NCI-H69 (cell line): ENCODE data around the gene CNNM2.
"Not testable (repeated sequence)": the region's sequence is repeated elsewhere in the genome, so short reads cannot be mapped to it uniquely, and the experiment has no call there.

Source experiments
- DNase-seq: peaks from one replicate; lab custom pipeline; 2025; lab: John Stamatoyannopoulos, UW

Gene CNNM2

GRCh38 chr10:103041391-103041790 lies 123.3 kb downstream of the CNNM2 start:
- DNase-seq = no peak

DNA sequence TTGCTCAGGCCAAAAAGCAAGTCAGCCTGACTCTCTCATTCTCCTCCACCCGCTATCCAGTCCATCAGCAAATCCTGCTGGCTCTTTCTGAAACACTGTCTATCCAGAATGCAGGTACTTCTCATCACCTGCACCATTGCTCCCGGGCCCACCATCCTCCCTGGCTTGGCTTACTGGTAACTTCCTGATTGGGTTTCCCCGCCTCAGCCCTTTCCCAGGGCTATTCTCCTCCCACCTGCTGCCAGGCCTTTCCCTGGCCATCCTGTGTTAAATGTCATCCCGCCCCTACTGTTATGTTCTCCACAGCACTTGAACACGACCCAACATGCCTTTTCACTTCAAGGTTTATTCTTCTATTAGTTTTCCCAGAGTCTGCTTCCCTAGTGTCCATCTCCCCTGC lies 124.0 kb downstream of the CNNM2 start:
- DNase-seq = no peak

GRCh38 chr10:103042908-103043307 lies 124.8 kb downstream of the CNNM2 start:
- DNase-seq = no peak

DNA sequence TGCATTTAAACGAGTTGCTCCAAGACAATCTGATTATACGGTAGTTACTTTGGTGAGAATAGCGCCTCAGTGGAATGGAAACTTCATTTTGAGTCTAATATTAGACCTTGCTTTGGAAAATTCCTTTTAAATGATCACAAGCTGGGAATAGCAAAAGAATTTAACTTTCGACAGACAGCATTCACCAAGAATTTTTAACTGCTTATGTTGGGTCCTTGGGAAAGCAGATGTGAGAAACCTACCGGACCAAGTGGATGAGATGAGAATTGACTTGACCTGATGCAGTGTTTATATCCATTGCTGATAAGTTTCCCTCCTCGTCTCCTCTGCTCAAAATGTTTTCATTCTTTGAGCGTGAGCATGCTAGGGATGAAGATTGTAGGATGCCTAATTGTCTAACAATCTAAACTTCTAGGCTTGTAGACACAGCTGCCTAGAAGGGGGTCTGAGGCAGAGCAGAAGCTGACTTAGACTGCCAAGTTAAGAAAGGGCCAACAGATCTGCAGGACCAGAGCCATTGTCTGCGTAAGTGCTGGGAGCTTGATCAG lies 126.9 kb downstream of the CNNM2 start:
- no peak for DNase-seq

DNA sequence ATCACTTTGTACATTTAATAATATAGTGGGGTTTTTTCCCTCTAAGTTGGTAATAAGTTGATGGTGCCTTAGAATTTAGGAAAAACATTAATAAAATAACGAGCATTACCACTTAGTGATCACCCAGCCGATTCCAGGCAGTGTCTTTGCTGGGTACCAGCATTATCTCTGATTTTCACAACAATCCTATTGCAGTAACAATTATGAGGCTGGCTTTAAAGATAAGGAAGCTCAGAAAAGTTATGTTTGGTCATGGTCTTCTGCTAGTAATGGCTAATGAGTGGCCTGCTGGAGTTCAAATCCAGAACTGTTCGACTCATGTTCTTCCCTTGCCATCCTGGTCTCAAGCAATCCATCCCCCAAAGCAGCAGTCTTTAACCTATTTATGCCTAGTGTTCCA lies 127.9 kb downstream of the CNNM2 start:
- DNase-seq = no peak

GRCh38 chr10:103047381-103047780 lies 129.3 kb downstream of the CNNM2 start:
- DNase-seq = no peak

DNA sequence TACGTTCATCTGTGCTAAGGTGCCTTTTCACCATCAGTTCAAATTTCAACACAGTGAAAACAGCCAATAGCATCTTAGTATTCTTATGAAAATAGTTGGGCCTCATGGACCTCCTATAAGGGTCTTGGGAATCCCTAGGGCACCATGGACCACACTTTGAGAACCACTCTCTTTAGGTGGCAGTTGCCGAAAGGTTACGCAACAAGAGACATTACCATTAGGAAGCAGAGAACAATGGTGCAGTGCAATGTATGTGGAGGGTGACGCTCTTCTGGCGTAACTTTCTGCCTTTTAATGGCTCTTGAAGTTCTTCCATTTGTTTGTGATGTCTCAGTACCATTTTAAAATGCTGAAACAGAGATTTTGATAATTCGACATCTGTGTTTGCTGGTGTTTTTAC lies 131.1 kb downstream of the CNNM2 start:
- DNase-seq = no peak

DNA sequence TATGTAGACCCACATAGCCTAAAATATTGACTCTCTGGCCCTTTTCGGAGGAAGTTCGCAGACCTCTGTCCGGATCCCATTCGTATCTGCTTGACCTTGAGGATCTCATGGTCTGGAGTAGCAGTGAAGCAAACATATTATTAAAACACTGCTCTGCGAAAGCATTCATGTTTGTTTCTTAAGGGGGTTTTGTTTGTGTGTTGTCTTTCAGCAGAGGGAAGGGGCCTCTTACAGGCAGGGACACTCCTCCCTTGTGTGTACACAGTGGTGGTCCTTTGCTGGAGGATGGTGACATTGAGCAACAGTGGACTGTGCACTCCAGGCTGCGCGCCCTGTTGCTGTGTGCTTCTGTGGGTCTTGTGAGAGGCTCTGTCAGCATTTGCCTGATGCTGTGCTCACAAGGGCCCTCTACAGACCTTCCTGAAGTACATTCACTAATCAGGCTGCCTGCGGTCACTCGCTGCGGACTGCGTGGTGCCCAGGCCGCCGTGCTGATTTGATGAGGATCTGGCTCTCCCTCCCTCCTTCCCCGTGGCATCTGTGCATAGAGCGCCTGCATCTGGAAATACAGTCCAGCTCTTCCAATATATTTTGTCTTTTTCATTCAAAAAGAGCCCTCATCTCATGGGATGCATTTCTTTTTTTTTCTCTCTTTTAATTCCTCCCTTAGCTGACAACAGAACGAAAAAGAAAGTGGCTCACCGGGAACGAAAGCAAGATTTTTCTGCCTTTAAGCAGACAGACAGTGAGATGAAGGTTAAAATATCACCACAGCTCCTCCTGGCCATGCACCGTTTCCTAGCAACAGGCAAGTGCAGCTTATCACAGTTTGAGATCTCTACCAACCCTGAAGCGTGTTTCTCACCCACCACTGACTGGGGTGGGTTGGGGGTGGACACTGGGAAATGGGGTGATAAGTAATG lies 135.8 kb downstream of the CNNM2 start:
- DNase-seq = peak; percentile 55

DNA sequence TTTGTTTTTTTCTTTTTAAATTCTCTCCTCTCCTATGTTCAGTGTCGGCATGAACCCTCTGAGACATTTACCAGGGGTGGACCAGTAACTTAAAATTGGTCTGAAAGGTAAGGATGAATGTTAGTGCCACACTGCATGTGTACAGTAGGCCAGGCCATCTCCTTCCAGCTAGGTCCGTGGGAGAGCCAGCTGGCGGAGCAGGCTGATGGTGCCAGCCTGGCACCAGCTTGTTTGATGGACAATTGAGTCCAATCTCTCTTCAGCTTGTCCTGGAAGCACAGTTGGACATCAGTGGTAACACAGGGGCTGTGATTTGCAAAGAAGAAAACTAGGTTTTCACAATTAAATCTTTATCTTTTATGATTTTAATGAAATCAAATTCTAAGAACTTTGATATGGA lies 136.5 kb downstream of the CNNM2 start:
- no peak for DNase-seq

- DNase-seq = no peak
Measured at GRCh38 chr10:103055105-103055504, 137.0 kb downstream of the CNNM2 start.

- no peak for DNase-seq
Measured at GRCh38 chr10:103058034-103058433, 139.9 kb downstream of the CNNM2 start.

DNA sequence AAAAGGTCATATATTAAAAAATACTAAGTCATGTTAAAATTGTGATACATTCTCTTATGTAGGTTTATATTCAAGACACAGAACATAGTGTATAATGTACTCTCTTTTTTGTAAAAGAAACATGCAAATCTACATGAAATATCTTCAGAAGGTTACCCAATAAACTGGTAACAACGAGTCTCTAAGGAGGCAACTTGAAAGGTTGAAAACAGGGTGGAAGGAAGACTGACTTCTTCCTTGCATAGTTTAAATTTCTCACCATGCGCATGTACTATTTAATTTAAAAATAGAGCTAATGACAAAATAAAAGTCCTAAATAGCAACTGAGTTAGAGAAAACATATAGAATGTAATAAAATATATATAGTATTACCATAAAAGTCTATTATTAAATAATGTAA lies 142.5 kb downstream of the CNNM2 start:
- DNase-seq = no peak

DNA sequence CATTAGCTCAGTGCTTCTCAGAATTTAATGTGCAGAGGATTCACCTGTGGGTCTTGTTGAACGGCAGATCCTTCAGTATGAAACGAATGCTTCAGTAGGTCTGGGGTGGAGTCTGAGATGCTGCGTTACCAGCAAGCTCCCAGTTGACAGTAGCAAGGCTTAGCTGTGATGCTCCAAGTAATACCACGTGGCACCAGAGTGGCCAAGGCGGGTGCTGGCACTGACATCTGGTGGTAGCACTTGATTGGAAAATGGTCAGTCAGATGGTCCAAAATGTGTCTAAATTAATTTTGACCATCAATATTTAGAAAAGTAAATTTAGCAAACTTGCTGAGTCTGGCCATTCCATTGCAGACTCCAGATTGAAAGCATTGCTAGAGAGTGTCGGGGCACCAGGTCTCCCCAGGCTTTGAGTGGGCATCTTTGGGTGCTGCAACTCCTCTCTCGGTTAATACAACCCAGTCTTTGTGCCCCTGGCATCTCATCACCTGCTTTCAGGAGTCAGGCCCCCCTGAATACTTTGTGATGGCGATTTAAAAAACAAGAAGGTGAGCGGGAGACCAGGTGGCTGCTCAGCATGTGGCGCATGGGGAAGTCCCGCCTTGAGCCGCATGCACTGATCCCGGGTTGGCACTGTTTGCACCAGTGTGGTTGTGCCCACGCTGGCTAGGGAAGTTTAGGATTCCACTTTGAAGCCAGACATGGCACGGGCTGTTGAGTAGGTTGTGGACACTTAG lies 144.9 kb downstream of the CNNM2 start:
- peak; percentile 35 for DNase-seq

DNA sequence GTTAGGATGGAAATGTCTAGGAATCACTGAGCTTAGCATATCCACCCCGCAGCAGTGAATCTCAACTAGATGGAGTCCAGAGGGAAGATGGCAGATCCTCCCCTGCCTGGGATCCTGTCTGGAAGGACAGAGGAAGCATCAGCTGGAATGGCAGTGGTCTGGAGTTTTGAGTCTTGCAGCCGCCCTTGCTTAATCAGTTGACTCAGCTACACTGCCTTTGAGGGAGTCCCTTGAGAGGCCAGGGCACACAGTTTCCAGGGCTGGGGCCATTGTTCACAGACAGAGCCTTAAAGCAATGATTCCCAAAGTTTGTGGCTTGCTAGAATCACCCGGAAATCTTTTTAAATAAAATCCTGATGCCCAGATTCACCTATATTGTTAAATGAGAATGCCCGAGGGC lies 146.9 kb downstream of the CNNM2 start:
- no peak for DNase-seq

DNA sequence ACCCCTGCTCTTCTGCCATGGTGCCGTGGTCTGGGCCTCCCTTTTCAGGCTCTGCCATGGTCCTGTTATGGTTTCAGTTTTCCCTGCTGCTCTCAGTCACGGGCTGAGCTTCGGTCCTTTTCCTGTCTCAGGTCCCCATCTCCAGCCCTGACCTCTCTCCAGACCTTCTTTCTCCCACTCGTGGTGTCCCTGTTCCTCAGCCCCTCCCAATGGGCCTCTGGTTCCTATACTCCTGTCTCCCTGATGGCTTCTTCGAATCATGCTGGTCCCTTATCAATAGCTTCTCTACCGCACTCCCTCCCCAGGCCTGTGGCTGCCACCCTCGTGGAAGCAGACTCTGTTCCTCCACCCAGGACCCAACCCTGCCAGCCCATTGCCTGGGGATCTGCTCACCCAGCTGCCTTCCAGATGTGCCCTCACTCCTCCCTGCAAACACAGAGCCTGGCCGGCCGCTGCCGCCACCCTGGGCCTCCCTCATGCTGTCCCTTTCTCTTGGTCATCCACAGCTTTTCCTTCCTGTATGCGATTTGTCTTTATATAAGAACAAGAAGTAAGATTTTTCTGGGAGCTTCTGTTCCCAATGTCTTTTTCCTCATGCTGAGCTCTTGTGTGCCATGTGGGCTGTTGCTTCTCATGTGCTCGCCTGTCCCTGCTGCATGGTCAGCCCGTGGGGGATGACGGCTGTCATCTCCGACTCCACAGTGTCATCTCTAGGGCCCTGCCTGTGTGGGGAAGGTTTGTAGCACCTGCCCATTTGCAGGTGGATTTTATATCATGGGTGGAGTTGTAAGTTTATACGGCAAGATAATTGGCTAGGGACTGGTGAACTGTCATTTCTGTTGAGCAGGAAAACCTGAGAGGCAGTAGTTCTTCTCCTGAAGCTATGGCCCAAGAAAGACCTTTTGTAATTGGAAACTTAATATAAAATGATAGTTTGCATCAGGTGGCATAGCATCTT lies 148.3 kb downstream of the CNNM2 start:
- no peak for DNase-seq

DNA sequence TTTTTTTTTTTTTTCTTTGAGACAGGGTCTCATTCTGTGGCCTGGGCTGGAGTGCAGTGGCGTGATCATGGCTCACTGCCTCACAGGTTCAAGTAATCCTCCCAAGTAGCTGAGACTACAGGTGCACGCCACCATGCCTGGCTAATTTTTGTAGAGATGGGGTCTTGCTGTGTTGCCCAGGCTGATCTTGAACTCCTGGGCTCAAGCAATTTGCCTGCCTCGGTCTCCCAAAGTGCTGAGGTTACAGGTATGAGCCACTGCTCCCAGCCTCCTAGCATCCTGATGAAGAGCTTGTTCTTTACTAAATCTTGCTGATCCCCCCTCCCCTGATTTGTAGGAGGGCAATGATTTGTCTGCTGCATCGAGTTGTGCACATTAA lies 149.0 kb downstream of the CNNM2 start:
- DNase-seq = not testable (repeated sequence)

DNA sequence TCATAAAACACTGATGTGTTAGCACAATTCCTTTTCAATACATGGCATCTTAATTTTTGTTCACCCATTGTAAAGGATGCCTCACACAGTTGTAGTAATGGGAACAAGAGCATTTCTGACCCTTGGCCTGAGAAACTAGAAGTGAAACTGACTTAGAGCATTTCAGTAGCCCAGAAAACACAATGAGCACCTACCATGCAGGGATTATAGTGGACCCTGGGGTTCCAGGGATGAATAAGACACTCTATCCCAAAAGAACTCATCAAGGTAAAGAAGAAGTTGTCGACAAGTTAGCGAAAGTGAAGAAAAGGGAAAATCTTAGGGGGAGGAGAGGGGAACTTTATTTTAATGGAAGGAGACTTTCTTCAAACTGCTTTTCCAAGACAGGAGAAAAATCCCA lies 149.4 kb downstream of the CNNM2 start:
- no peak for DNase-seq

GRCh38 chr10:103067956-103068355 lies 149.9 kb downstream of the CNNM2 start:
- DNase-seq = no peak

- DNase-seq = peak; percentile 53
Measured at GRCh38 chr10:103069453-103070331, 151.6 kb downstream of the CNNM2 start.

DNA sequence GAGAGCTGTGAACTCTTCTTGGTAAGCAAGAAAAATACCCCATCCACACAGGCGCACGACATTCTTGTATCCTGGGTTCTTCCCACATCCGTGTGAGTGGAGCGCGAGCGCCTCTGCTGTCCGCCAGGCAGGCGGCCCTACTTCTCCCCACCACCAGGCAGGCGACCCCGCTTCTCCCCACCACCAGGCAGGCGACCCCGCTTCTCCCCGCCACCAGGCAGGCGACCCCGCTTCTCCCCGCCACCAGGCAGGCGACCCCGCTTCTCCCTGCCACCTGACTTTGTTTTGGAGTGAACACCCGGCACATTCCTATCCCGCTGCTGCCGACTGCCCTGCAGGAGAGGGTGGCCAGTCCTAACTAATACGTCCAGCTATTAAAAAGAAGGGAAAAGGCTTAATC lies 154.2 kb downstream of the CNNM2 start:
- no peak for DNase-seq

GRCh38 chr10:103072891-103073290 lies 154.8 kb downstream of the CNNM2 start:
- no peak for DNase-seq
